HG02610 (cell line): ENCODE data around the gene CDCA7L.

Experiments used
- ATAC-seq: cut with Tn5 transposase; IDR thresholded peaks from one replicate; pipeline ENCODE4 v1.9.1; 2021; ENCODE audit warnings: mild to moderate bottlenecking, moderate library complexity; ENCODE audit not compliant: unreplicated experiment

The CDCA7L gene, protein sequence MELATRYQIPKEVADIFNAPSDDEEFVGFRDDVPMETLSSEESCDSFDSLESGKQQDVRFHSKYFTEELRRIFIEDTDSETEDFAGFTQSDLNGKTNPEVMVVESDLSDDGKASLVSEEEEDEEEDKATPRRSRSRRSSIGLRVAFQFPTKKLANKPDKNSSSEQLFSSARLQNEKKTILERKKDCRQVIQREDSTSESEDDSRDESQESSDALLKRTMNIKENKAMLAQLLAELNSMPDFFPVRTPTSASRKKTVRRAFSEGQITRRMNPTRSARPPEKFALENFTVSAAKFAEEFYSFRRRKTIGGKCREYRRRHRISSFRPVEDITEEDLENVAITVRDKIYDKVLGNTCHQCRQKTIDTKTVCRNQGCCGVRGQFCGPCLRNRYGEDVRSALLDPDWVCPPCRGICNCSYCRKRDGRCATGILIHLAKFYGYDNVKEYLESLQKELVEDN

DNA sequence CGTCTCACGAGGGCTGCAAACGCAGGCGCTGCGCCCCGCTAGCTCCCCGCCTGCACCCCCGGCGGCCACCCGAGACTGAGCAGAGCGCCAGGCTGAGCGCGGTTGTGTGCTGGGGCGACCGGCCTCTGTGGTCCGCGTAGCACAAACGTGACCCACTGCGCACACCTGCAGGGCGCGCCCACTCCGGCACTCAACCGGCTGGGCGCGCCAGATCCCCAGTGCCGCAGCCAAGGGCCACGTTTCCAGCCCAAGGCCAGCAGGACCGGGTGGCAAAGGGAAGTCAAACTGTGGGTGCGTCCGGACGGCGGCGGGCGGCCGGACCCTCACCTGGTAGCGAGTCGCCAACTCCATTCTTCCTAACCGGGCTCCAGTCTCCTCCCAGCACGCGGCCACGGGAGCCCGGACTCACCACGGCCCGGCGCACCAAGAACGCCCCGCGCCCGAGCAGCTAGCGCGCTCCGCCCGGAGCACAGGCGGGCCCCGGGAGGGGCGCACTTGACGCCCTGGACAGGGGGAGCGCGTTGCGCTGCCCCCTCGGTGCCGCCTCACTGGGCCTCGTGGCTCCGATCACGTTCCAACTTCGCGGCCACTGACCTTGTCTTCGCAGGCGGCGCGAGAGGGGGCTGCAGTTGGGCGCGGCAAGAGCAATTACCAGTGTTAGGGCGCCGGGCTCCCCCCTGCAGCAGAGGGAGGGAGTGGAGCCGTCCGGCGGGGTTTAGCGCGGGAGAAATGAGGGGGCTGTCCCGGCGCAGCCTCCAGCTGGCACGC lies at the start of gene CDCA7L:
TSS of gene CDCA7L (minus strand) at position 446 of the 768 bp plus-strand sequence. CDS start at position 351, 95 bp downstream.
- peak; percentile 85 for ATAC-seq

DNA sequence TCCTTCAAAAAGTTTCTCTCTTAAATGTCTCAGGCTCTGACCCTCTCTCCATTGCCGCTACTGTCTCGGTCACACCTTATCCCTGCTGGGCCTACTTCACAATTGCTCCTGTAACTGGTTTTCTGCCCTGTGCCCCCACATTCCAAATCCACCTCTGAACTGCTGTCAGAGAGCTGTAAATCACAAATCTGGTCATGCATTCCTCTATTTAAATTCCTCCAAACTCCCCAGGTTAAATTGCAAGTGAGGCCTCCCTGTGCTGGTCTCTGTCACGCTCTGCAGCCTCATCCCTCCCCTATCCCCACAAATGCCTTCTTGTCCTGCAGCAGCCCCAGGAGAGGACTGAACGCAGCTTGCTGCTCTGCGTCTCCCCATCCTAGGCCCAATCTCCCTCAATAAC lies 40.4 kb upstream of the CDCA7L start:
- no peak for ATAC-seq

- no peak for ATAC-seq
Observed at GRCh38 chr7:21984042-21984441, 38.3 kb upstream of the CDCA7L start.

GRCh38 chr7:21983056-21983455 lies 37.4 kb upstream of the CDCA7L start:
- ATAC-seq = no peak

DNA sequence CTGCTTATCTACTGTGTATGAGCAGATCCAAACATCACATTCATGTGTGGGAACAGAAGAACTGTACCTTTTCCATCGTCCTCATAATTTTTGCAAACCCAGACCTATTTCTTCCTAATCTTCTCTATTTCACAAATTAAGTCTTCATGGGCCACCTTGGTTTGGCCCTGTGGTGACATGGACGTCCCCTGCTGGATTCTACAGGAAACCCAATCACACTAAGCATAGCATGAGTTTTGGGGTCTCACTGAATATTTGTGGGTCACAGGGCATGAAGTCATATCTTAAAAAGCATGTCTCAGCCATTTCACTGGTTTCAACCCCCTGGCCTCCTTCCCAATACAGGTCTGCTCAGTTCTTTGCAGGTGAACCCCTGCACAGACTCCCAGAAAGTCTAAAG lies 35.8 kb upstream of the CDCA7L start:
- ATAC-seq = no peak

GRCh38 chr7:21980926-21981500 lies 35.3 kb upstream of the CDCA7L start:
- no peak for ATAC-seq

- no peak for ATAC-seq
Observed at GRCh38 chr7:21972397-21972784, 26.7 kb upstream of the CDCA7L start.

DNA sequence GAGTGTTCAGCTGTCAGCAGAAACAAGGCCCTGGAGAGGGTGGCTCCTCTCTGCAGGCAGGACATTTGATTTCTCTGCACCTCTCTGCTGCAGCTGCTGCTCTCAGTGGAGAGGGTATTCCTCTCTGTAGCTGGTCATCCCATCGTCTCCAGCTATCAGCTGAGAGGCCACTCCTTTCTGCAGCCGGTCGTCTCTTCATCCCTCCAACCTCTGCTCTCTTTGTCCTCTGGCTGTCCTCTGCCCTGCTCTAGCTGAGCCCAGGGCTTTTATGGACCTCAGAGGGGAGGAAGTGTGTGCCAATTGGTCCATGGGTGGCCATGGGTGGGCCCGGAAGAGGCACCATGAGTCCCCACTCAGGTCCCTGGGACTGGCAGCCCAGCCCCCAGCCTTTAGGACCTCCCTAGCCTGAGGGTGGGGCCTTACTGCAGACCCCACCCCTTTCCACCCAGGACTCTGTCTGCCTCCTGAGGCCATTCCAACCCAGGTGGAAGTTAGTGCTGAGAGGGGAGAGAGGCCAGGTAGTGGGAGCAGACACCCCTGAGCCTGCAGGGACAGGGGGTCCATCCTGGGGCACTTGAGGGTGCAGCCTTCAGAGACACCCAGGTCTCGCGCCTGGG lies 26.2 kb upstream of the CDCA7L start:
- ATAC-seq = no peak

- no peak for ATAC-seq
Observed at GRCh38 chr7:21969822-21970221, 24.1 kb upstream of the CDCA7L start.

DNA sequence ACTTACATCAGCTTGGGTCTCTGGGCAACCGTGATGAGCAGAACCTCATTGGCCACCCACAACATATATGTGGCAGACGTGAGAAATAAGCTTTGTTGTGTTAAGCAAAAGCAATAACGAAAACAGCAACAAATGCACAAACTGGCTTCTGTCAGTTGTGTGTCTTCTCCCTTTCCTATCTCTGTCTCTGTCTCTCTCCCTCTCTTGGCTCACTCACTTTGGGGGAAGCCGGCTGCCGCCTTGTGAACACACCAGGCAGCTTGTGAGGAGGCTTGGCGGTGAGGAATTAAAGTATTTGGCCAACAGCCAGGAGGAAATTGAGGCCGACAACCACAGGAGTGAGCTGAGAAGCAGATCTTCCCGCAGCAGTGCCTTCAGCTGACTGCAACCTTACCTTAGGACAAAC lies 21.9 kb upstream of the CDCA7L start:
- ATAC-seq = no peak

DNA sequence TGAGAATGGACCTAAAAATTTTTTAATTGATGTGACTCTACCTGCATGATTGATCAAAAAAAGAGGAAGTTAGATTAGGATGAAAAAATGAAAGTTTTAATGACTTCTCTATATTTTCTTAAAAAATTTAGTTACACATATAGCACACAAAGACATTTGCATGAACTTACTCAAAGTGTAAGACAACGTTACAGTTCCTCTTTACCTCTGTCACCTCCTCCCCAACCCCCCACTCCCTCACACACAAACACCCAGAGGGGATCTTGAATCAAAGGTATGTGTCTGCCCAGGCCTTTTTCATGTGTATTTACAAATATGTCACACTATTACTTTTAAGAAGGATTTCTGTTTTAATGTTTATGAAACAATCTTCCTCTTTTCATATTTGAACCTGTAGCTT lies 20.6 kb upstream of the CDCA7L start:
- ATAC-seq = peak; percentile 96

DNA sequence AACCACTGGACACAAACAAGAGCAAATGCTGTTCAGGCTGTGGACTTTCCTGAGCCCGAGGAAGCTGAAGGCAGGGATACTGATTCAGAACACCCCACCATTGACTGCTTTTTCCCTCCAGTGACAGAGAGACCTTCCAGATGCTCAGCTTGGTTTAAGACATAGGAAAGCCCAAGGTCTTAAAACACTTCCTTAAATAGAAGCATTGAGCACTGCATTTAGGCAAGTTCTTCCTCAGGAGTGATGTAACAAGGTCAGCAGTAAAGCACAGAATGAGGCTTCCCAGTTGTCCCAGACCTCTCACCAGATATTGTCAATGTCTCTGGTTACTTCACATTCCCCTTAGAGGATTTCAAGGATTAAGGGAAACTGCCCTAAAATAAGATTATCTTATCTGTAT lies 19.6 kb upstream of the CDCA7L start:
- no peak for ATAC-seq

GRCh38 chr7:21962677-21963076 lies 17.0 kb upstream of the CDCA7L start:
- ATAC-seq = no peak

DNA sequence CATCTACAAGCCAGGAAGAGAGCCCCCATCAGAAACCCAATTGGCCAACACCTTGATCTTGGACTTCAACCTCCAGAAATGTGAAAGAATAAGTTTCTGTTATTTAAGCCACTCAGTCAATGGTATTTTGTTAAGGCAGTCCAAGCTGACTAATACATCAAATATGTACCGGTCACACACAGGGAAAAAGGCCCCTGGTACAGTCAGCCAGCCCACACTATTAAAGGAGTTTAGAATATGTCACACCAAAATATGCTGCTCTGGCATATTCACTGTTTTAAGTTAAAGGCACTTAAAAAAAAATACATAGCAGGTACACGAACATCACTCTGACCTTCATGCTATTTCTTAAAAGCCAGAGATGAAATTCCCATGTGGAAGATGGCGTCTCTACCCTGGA lies 15.2 kb upstream of the CDCA7L start:
- no peak for ATAC-seq

DNA sequence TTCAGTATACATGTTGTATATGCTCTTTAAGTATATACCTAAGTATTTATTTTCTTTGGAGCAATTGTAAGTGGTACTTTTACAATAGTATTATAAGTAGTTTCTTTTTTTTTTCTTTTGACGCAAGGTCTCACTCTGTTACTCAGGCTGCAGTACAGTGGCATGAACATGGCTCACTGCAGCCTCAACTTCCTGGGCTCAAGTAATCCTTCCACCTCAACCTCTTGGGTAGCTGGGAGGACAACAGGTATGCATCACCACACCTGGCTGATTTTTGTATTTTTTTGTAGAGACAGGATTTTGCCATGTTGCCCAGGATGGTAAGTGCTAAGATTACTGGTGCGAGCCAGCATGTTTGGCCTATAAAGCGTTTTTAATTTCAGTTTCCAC lies 13.7 kb upstream of the CDCA7L start:
- no peak for ATAC-seq

GRCh38 chr7:21953781-21954180 lies 8.1 kb upstream of the CDCA7L start:
- no peak for ATAC-seq

DNA sequence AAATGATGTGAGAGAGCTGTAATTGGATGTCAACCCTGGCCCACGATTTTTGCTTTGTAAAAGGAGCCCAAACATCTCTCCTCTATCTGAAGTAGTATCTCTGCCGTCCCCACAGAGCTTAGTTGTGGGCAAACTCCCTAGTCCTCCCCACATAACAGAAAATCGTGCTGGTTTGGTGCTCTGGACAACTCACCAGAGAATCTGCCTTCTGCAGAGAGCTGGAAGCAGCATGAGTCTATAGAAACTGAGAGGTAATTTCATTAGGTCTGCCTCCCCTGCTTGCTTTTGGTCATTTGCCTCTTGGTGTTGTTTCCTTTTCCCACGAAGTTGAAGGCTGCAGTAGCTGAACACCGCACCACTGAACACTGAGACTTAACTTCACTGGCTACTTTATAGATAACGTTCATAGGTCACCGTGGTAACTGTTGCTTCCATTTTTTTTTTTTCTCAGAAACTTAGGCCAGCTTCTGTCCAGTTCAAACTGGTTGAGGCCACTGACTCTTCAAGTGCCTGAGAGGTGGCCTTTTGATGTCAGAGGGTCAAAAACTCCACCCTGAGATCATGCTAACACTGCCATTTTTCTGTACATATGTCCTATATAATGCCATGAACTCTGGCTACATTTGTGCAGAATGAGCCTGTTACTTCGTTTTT lies 3.3 kb upstream of the CDCA7L start:
- ATAC-seq = no peak

DNA sequence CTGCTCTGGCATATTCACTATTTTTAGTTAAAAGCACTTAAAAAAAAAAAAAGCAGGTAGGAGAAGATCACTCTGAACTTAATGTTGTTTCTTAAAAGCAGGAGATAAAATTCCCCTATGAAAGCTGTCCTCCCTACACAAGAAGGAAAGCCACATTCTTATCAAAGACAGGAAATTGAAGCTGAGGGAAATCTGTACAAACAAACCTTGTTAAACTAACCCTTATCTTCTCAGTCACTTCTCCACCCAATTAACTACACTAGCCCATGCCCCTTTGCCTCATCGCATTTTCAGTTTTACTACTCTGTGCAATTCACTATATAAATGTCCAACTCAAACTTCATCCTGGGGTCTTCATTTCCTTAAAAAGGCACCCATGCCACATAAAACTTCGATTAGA lies 2.7 kb upstream of the CDCA7L start:
- no peak for ATAC-seq

GRCh38 chr7:21947946-21948345 lies 2.2 kb upstream of the CDCA7L start:
- ATAC-seq = no peak

DNA sequence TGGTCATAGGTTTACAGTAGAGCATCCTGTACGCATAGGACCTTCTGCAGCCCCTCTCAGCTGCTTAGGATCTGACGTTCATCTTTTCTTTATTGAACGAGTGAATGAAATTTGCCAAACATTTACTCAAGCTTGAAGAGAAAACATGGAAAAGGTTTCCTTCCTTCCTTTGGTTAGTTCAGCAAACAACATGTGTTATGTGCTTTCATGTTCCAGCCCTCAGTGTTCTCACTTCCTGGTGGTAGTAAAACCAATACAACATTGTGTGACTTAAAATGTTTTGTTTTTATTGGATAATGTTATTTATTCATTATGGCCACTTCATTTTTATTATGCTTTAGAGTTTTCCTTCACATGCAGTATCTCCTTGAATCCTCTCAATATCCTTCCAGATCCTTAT lies 1.4 kb upstream of the CDCA7L start:
- ATAC-seq = no peak

GRCh38 chr7:21946222-21946709 lies 567 bp upstream of the CDCA7L start:
- ATAC-seq = no peak
